HEK293T (cell line): ENCODE data around the gene NEGR1.

ENCODE experiments used
- CTCF ChIA-PET: fragments of 350-600 bp; formaldehyde crosslinking; extraction: SDS; loops from one replicate; lab custom pipeline; 2021; ENCODE audit warnings: antibody characterized with exemption, inconsistent platforms; lab: Yijun Ruan, JAX
- POLR2A ChIA-PET: fragments of 350-600 bp; formaldehyde crosslinking; extraction: SDS; loops from one replicate; lab custom pipeline; 2020; ENCODE audit warnings: antibody characterized with exemption, inconsistent platforms; lab: Yijun Ruan, JAX
- DNase-seq: peaks from one replicate; pipeline ENCODE4 v3.0.0; 2012; ENCODE audit warnings: mixed read lengths; ENCODE audit errors: extremely low spot score
- ARNT ChIP-seq: fragments of 450-650 bp; IDR thresholded peaks from 2 replicates; pipeline ENCODE4 v1.6.1; 2017; ENCODE audit warnings: mild to moderate bottlenecking
- BHLHE40 ChIP-seq: fragments of 450-650 bp; IDR thresholded peaks from 2 replicates; pipeline ENCODE4 v1.6.1; 2016; ENCODE audit warnings: mild to moderate bottlenecking, moderate library complexity, borderline replicate concordance
- CTBP1 ChIP-seq: fragments of 450-650 bp; IDR thresholded peaks from 2 replicates; pipeline ENCODE4 v1.6.1; 2016; ENCODE audit warnings: borderline replicate concordance
- ELF4 ChIP-seq: fragments of 450-650 bp; IDR thresholded peaks from 2 replicates; pipeline ENCODE4 v1.6.1; 2017; ENCODE audit warnings: antibody characterized with exemption
- FOXA1 ChIP-seq: fragments of 450-650 bp; IDR thresholded peaks from 2 replicates; pipeline ENCODE4 v1.6.1; 2016; ENCODE audit warnings: mild to moderate bottlenecking
- FOXK2 ChIP-seq: fragments of 450-650 bp; IDR thresholded peaks from 2 replicates; pipeline ENCODE4 v1.6.1; 2016; ENCODE audit warnings: mild to moderate bottlenecking
- FOXM1 ChIP-seq: fragments of 450-650 bp; IDR thresholded peaks from 2 replicates; pipeline ENCODE4 v1.6.1; 2017; ENCODE audit warnings: mild to moderate bottlenecking, borderline replicate concordance
- HDGF ChIP-seq: fragments of 450-650 bp; IDR thresholded peaks from 2 replicates; pipeline ENCODE4 v1.6.1; 2017; ENCODE audit warnings: antibody characterized with exemption, borderline replicate concordance
- L3MBTL2 ChIP-seq: fragments of 450-650 bp; conservative IDR thresholded peaks from 2 replicates; pipeline ENCODE4 v1.6.1; 2016; ENCODE audit warnings: mild to moderate bottlenecking
- LEF1 ChIP-seq: fragments of 450-650 bp; IDR thresholded peaks from 2 replicates; pipeline ENCODE4 v1.6.1; 2017; ENCODE audit warnings: mild to moderate bottlenecking, borderline replicate concordance
- NFRKB ChIP-seq: fragments of 450-650 bp; IDR thresholded peaks from 2 replicates; pipeline ENCODE4 v1.6.1; 2016; ENCODE audit warnings: mild to moderate bottlenecking, moderate library complexity
- SP1 ChIP-seq: fragments of 450-650 bp; IDR thresholded peaks from 2 replicates; pipeline ENCODE4 v1.6.1; 2017
- SUZ12 ChIP-seq: fragments of 450-650 bp; IDR thresholded peaks from 2 replicates; pipeline ENCODE4 v1.6.1; 2016; ENCODE audit warnings: mild to moderate bottlenecking
- TARDBP ChIP-seq: fragments of 450-650 bp; IDR thresholded peaks from 2 replicates; pipeline ENCODE4 v1.6.1; 2016
- ZNF384 ChIP-seq: fragments of 450-650 bp; IDR thresholded peaks from 2 replicates; pipeline ENCODE4 v1.6.1; 2016
- TF ChIP-seq, protein P1 (sequence below): fragments of 450-650 bp; IDR thresholded peaks from 2 replicates; pipeline ENCODE4 v1.6.1; 2016

NEGR1 gene

DNA sequence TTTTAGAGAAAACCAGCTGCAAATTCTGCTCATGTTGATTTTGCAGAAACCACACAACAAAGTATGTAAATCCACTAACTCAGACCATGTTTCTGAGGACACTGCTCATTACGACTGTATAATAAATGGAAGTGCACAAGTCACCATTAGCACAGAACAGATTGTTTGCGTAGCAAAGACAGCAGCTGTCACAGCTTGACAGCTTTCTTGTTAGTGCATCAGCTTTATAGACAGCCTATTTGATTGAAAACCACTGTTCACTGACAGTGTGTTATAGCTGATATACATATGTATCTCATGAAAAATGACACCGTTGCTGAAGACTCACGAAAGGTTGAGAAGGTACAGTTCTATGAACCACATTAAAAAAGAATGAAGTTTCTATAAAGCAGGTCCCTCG lies 641.3 kb downstream of the NEGR1 start:
- ChIA-PET CTCF (no interaction called here), POLR2A (no interaction called here)
- DNase-seq: no peak
- TF ChIP-seq L3MBTL2 (no peak), BHLHE40 (no peak), FOXA1 (no peak), LEF1 (no peak), NFRKB (no peak), ZNF384 (no peak), SP1 (no peak), CTBP1 (no peak), ARNT (no peak), FOXK2 (no peak), HDGF (no peak), TARDBP (no peak), FOXM1 (no peak), ELF4 (no peak), SUZ12 (no peak)
- TF ChIP-seq, protein P1, sequence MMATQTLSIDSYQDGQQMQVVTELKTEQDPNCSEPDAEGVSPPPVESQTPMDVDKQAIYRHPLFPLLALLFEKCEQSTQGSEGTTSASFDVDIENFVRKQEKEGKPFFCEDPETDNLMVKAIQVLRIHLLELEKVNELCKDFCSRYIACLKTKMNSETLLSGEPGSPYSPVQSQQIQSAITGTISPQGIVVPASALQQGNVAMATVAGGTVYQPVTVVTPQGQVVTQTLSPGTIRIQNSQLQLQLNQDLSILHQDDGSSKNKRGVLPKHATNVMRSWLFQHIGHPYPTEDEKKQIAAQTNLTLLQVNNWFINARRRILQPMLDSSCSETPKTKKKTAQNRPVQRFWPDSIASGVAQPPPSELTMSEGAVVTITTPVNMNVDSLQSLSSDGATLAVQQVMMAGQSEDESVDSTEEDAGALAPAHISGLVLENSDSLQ: no peak

DNA sequence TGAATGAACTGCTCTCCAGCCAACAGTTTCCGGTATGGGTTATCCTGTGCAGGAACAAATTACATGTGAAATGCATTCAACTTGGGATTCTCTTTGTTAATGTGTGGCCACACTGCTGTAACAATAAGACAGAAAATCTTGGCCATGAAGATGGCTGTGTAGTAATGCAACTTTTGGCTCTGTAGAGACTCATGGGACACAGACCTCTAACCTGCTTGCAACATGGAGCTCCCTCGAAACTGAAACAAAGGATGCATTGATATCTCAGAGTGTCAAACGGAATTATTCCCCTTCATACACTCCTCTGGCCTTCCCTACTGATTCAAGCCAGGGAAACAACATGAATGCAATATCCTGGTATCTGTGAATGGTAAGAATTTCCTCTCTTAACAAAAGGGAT lies 642.2 kb downstream of the NEGR1 start:
- ChIA-PET POLR2A (no interaction called here), CTCF (no interaction called here)
- no peak for DNase-seq
- TF ChIP-seq HDGF (no peak), FOXK2 (no peak)

DNA sequence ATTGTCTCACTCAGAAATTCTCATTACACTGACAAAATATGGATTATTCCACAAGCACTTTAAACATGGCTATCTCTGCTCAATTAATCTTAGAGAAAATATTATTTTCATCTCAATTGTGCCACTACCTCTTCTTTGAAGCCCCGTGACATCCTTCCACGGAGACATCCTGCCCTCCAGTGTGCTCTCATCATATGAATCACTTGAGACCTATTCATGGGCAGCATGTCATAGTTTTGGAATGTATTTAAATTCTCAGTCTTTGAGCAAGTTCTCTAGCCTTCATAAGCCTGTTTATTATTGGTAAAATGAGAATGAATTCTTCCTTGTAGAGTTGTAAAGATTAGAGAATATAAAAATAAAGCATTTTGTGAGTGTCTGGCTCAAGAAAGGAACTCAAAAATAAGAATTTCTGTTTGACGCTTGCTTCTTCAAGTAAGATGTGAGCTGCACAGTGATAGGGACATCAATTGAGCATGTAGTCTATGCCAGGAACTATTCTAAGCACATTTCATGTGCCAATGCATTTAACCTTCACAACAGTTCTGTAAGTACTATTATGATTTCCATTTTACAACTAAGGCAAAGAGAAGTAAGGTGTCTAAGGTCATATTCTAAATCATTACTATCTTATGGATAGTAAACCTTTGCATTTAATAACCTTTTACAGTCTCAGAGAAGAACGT lies 644.1 kb downstream of the NEGR1 start:
- CTCF ChIA-PET: no interaction called here
- DNase-seq: no peak
- POLR2A ChIA-PET: no interaction called here
- no peak for TF ChIP-seq FOXA1
- no peak for TF ChIP-seq NFRKB
- TF ChIP-seq L3MBTL2: no peak
- TF ChIP-seq FOXM1: no peak

DNA sequence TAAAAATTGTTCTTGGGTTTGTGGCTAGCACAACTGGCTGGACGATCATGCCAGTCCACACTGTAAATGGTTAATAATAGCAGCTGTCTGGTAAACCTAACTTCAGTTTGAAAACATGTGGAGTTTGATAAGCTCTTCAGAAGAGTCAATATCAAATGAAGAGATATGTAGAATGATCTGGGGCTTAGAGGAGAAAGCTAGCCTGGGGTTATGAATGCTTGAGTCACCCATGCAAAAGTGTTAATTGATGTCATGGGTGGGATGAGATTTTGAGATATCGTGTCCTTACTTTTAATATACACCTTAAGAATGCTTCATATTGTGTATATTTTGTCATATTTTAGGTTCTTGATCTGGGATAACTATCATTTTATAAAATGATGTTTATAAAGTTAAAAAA lies 646.8 kb downstream of the NEGR1 start:
- POLR2A ChIA-PET: no interaction called here
- TF ChIP-seq TARDBP: no peak
- no peak for TF ChIP-seq FOXK2
- TF ChIP-seq BHLHE40: no peak
- no peak for TF ChIP-seq FOXA1
- TF ChIP-seq L3MBTL2: no peak
- no peak for TF ChIP-seq CTBP1
- TF ChIP-seq ELF4: no peak
- no peak for TF ChIP-seq FOXM1
- no peak for TF ChIP-seq NFRKB
- no peak for TF ChIP-seq SUZ12
- TF ChIP-seq ZNF384: no peak
- no peak for TF ChIP-seq LEF1
- no peak for DNase-seq
- CTCF ChIA-PET: no interaction called here

DNA sequence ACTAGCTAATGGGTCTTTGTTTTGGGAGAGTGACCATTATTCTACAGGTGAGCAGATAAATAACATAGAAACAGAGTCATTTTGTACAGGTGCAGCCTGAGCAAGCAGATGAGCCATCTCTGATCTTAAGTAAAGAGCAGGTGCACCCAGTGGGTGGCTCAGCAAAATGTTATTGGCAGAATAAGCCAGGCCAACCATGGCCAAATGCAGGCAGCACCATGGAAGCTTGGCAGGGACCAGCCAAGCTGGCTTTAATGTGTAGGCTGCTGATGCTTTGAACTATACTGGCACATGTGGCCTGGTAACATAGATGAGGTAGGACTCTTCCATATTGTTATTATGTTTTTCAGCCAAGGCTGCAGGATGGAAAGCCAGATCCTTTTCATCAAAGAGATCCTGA lies 648.2 kb downstream of the NEGR1 start:
- no peak for TF ChIP-seq ZNF384
- no peak for TF ChIP-seq BHLHE40
- TF ChIP-seq FOXM1: no peak
- no peak for TF ChIP-seq L3MBTL2
- no peak for TF ChIP-seq ARNT
- TF ChIP-seq NFRKB: no peak
- no peak for TF ChIP-seq FOXK2
- TF ChIP-seq CTBP1: no peak
- no peak for TF ChIP-seq FOXA1
- no peak for TF ChIP-seq HDGF
- no peak for TF ChIP-seq LEF1
- no peak for TF ChIP-seq SP1
- no peak for TF ChIP-seq SUZ12
- TF ChIP-seq ELF4: no peak
- TF ChIP-seq, protein P1: no peak
- no peak for TF ChIP-seq TARDBP
- CTCF ChIA-PET: no interaction called here
- no peak for DNase-seq
- POLR2A ChIA-PET: no interaction called here

DNA sequence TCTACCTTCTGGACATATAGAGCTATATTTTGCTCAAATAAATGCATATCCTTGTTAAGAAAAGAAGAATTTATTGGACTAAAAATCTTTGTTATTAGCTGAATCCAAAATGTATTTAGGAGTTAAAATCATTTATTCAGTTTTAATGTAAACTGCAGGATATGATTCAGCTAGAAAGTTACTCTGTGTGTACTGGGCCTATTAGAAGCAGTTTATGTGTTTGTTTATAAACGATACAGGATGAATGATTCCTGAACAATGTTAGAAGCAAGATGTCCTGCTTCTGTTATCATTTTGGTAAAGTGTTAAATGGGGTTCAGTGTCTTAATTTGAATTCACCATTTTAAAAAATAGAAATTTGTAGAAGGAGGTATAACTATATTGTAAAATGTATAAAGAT lies 652.3 kb downstream of the NEGR1 start:
- DNase-seq: no peak
- CTCF ChIA-PET: no interaction called here
- TF ChIP-seq FOXA1 (no peak), LEF1 (no peak), BHLHE40 (no peak), SUZ12 (no peak), ZNF384 (no peak), ARNT (no peak), FOXK2 (no peak), FOXM1 (no peak), SP1 (no peak), TARDBP (no peak), NFRKB (no peak)
- POLR2A ChIA-PET: no interaction called here

DNA sequence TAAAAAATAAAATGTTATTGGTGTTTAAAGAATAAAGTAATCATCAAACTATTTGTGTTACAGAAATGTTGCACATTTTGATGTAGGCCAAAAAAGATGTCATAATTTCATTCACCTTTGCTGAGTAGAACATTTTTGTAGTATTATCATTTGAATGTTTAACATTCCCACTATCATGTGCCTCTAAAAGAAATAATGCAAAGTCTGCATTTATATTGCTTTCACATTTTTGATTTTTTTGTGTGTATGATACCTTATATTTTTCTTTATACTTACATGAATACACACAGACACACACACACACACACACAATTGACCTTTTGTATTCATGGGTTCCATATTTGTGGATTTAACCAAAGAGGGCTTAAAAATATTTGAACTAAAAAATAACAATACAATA lies 657.3 kb downstream of the NEGR1 start:
- CTCF ChIA-PET: no interaction called here

More for the DNA sequence above, 657.3 kb downstream of the NEGR1 start:
- POLR2A ChIA-PET: no interaction called here
- no peak for TF ChIP-seq FOXM1
- no peak for TF ChIP-seq SUZ12
- TF ChIP-seq ZNF384: no peak
- no peak for TF ChIP-seq SP1
- no peak for TF ChIP-seq BHLHE40
- no peak for TF ChIP-seq HDGF
- TF ChIP-seq LEF1: no peak
- TF ChIP-seq NFRKB: no peak
- no peak for TF ChIP-seq FOXA1
- TF ChIP-seq ELF4: no peak
- TF ChIP-seq, protein P1: no peak
- no peak for TF ChIP-seq TARDBP
- TF ChIP-seq CTBP1: no peak
- TF ChIP-seq ARNT: no peak
- no peak for TF ChIP-seq FOXK2
- no peak for TF ChIP-seq L3MBTL2
- no peak for DNase-seq
